HUES6 (cell line): ENCODE data around the gene TGFB2.

Experiments used
- H3K27ac ChIP-seq: 2 replicates; pipeline ENCODE4 v1.7.0; 2013; ENCODE audit warnings: low read depth, mild to moderate bottlenecking, low read length, inconsistent platforms
- H3K27me3 ChIP-seq: 2 replicates; pipeline ENCODE4 v1.6.1; 2013; ENCODE audit warnings: low read length; ENCODE audit not compliant: control insufficient read depth, insufficient read depth
- H3K36me3 ChIP-seq: 2 replicates; pipeline ENCODE4 v1.6.1; 2013; ENCODE audit warnings: low read length; ENCODE audit not compliant: control insufficient read depth, insufficient read depth
- H3K4me1 ChIP-seq: 2 replicates; pipeline ENCODE4 v1.6.1; 2013; ENCODE audit warnings: low read length; ENCODE audit not compliant: control insufficient read depth, insufficient read depth
- H3K4me3 ChIP-seq: 2 replicates; pipeline ENCODE4 v1.5.1; 2013; ENCODE audit warnings: low read depth, low read length
- H3K9ac ChIP-seq: one replicate; pipeline ENCODE4 v1.6.1; 2013; ENCODE audit warnings: mild to moderate bottlenecking, low read length
- H3K9me3 ChIP-seq: 2 replicates; pipeline ENCODE4 v1.6.1; 2013; ENCODE audit warnings: low read depth, low read length; ENCODE audit not compliant: control insufficient read depth, insufficient read depth

Gene TGFB2

DNA sequence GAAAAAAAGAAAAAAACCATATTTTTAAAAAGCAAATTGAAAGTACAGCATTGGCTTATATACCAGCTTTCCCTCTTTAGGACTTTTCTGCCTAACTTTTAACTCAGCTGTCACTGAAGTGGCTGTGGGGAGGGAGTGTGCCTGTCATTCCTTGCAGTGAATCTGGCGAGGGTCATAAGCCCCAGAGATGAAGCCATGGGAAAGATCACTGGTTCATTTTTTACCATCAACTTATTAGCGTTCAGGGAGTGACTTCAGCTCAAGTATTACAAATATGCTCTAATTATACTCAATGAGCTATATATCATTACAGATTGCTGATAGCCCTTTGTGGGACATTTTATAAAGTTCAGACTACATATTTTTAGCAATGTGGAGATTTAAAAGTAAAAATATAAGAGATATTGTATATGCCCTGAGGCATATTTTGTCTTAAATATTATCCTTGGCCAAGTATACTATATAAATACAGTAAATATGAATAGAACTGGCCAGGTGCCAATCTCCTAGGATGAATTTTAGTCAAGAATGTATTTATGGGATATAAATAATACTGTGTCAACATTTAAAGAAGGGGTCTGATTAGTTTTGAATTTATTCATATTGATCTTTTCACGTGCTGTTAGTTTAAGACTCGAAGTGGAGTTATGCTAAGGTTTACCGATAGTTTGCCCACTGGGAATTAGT is 4.4 kb downstream of the TGFB2 start:
- Histone ChIP-seq H3K4me1 (peaks cover 16% of the 10 kb centered on the region), H3K9me3 (no peaks in the 10 kb centered on the region), H3K36me3 (no peaks in the 10 kb centered on the region), H3K9ac (no peak overlapping the region), H3K27me3 (peaks cover 37% of the 10 kb centered on the region), H3K4me3 (no peak overlapping the region), H3K27ac (no peak overlapping the region)

GRCh38 chr1:218350035-218350525 is 4.9 kb downstream of the TGFB2 start:
- peaks cover 31% of the 10 kb centered on the region for H3K27me3 ChIP-seq
- no peak overlapping the region for H3K9ac ChIP-seq
- H3K4me3 ChIP-seq = no peak overlapping the region
- H3K36me3 ChIP-seq = no peaks in the 10 kb centered on the region
- no peak overlapping the region for H3K27ac ChIP-seq
- peaks cover 17% of the 10 kb centered on the region for H3K4me1 ChIP-seq
- no peaks in the 10 kb centered on the region for H3K9me3 ChIP-seq

GRCh38 chr1:218350801-218351266 is 5.7 kb downstream of the TGFB2 start:
- Histone ChIP-seq H3K9me3 (no peaks in the 10 kb centered on the region), H3K4me1 (peaks cover 24% of the 10 kb centered on the region), H3K36me3 (no peaks in the 10 kb centered on the region), H3K9ac (no peak overlapping the region), H3K27me3 (peaks cover 24% of the 10 kb centered on the region), H3K4me3 (no peak overlapping the region), H3K27ac (no peak overlapping the region)

GRCh38 chr1:218351391-218352074 is 6.4 kb downstream of the TGFB2 start:
- H3K4me3 ChIP-seq = no peak overlapping the region
- peaks cover 24% of the 10 kb centered on the region for H3K4me1 ChIP-seq
- H3K36me3 ChIP-seq = no peaks in the 10 kb centered on the region
- H3K27ac ChIP-seq = no peak overlapping the region
- peaks cover 17% of the 10 kb centered on the region for H3K27me3 ChIP-seq
- H3K9ac ChIP-seq = no peak overlapping the region
- no peaks in the 10 kb centered on the region for H3K9me3 ChIP-seq

DNA sequence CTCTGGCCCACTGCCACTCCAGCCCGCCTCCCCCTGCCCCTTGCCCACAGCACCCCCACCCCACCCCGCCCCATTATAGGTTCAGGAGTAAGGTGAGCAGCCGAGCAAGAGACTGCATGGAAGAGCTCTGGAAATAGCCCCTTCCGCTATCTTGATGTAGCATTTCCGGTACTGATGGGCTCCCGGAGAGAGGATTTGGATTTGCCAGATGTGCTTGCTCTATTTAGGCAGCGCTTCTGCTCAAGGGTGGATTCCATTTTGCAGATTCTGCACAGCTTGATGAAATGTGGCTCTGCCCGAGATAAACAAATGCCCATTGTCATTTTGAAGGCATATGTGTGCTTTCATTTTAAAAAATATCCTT is 6.9 kb downstream of the TGFB2 start:
- Histone ChIP-seq H3K27ac (no peak overlapping the region), H3K4me1 (peaks cover 24% of the 10 kb centered on the region), H3K27me3 (peaks cover 12% of the 10 kb centered on the region)

DNA sequence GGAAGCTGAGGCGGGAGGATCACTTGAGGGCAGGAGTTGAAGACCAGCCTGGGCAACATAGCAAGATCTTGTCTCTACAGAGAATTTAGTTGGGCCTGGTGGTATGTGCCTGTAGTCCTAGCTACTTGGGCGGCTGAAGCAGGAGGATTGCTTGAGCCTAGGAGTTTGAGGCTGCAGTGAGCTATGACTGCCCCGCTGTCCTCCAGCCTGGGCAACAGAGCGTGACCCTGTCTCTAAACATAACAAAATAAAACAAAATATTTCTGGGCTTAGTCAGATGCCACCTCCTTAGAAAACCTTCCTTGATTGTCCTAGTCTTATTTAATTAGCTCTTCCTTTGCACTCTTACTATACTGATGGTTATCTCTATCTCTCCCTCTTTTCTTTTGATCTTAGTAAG is 8.5 kb downstream of the TGFB2 start:
- no peaks in the 10 kb centered on the region for H3K27me3 ChIP-seq
- no peaks in the 10 kb centered on the region for H3K36me3 ChIP-seq
- H3K4me1 ChIP-seq = peaks cover 15% of the 10 kb centered on the region; the same call in 1 of the 2 replicates
- H3K9me3 ChIP-seq = no peaks in the 10 kb centered on the region
- no peak overlapping the region for H3K9ac ChIP-seq
- H3K4me3 ChIP-seq = no peak overlapping the region
- H3K27ac ChIP-seq = no peak overlapping the region

More for the DNA sequence above, 6.9 kb downstream of the TGFB2 start:
- H3K36me3 ChIP-seq = no peaks in the 10 kb centered on the region
- no peak overlapping the region for H3K4me3 ChIP-seq
- no peak overlapping the region for H3K9ac ChIP-seq
- no peaks in the 10 kb centered on the region for H3K9me3 ChIP-seq

DNA sequence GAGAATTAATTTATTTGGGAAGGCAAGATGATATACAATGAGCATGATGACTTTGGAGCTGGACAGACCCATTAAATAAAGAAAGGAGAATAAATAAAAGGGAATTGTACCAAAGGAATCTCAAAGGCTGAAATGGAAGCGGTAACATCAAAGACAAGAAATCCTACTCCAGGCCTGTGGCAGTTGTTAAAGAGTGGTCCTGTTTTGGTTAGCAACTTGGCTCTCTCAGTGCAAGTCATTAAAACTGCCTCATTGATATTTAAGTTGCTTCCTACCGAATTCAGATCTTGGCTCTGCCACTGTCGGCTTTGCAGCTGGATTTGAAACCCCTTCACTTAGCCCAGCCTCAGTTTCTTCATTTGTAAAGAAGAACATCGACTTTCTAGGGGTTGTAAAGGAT is 10.1 kb downstream of the TGFB2 start:
- Histone ChIP-seq H3K36me3 (no peaks in the 10 kb centered on the region), H3K27ac (no peak overlapping the region), H3K4me3 (no peak overlapping the region), H3K4me1 (peaks cover 15% of the 10 kb centered on the region; the same call in 1 of the 2 replicates), H3K9me3 (no peaks in the 10 kb centered on the region), H3K9ac (no peak overlapping the region), H3K27me3 (no peaks in the 10 kb centered on the region)

DNA sequence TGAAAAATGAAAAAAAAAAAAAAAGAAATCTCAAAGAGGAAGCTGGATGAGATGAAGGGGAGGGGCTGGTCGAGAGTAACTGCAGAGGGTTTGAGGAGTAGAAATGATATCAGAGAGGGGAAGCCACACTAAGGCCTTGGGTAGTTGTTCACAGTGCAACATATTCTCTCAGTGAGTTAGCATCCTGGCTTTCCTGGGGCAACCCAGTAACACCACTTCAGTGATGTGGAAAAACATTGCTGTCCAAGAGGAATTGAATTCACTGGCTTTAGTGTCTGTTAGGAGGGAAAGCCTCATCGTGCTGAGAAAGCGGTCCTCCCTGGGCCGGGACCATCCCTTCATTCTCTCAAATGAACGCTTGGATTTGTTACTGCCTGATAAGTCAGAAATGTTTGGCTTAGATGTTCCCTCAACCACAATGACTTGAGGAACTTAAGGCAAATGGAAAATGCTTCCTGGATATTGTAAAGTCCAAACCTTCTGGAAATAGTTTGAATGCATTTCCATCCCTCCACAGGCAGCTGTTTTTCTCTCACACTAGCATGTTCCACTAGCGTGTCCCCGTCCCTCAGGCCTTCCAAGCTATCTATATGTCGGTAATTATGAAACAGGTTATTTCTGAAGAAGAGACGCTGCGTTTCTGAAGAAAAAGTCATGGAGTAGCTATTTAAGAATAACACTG is 12.2 kb downstream of the TGFB2 start:
- H3K27ac ChIP-seq = no peak overlapping the region

DNA sequence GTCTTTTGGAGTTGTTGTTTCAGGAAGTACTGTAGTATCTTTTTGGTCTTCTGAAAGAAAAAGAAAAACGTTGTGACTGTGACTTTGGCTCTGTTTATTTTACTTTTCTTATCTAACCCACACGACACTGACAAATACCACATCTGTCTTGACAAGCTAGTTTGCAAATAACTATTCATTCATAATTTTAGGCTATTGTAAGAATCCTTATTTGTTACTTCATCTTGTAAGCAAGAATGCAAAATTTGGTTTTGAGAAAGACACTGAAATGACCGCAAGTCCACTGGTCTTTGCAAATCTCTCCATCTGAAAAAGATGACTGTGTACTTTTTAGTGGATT is 12.7 kb downstream of the TGFB2 start:
- H3K9me3 ChIP-seq = no peaks in the 10 kb centered on the region
- H3K4me3 ChIP-seq = no peak overlapping the region
- no peak overlapping the region for H3K27ac ChIP-seq
- H3K9ac ChIP-seq = no peak overlapping the region
- H3K36me3 ChIP-seq = no peaks in the 10 kb centered on the region
- H3K4me1 ChIP-seq = 0 out of 2 replicates have a peak, but pooled peaks cover 7% of the 10 kb centered on the region
- no peaks in the 10 kb centered on the region for H3K27me3 ChIP-seq

More for the DNA sequence above, 12.2 kb downstream of the TGFB2 start:
- Histone ChIP-seq H3K9me3 (no peaks in the 10 kb centered on the region), H3K4me1 (0 out of 2 replicates have a peak, but pooled peaks cover 7% of the 10 kb centered on the region), H3K36me3 (no peaks in the 10 kb centered on the region), H3K4me3 (no peak overlapping the region), H3K27me3 (no peaks in the 10 kb centered on the region), H3K9ac (no peak overlapping the region)

GRCh38 chr1:218361298-218362065 is 16.3 kb downstream of the TGFB2 start:
- Histone ChIP-seq H3K9ac (no peak overlapping the region), H3K27ac (no peak overlapping the region), H3K4me1 (no peaks in the 10 kb centered on the region)

More at GRCh38 chr1:218361298-218362065, 16.3 kb downstream of the TGFB2 start:
- Histone ChIP-seq H3K36me3 (no peaks in the 10 kb centered on the region), H3K4me3 (no peak overlapping the region), H3K27me3 (no peaks in the 10 kb centered on the region), H3K9me3 (no peaks in the 10 kb centered on the region)
